Measurements from ENCODE around the gene PPP4R4.
A peak's percentile ranks its signal among the peaks of the same experiment; 100 is the strongest.

Gene PPP4R4

GRCh38 chr14:94180655-94181271, 6.6 kb downstream of the PPP4R4 start:
- in situ Hi-C loops (cut with MboI; ENCODE audit: low pct_unique_long_range_greater_than_20kb, low sequenced_read_pairs, unreplicated experiment): no loop called here

GRCh38 chr14:94181835-94182234, 7.7 kb downstream of the PPP4R4 start:
- in situ Hi-C loops (cut with MboI; ENCODE audit: low pct_unique_long_range_greater_than_20kb, low sequenced_read_pairs, unreplicated experiment): no loop called here
- TF ChIP-seq CTCF (IDR thresholded peaks at IDR 0.05; ENCODE audit: extremely low read depth, insufficient read depth, missing control alignments): no peak

More at GRCh38 chr14:94180655-94181271, 6.6 kb downstream of the PPP4R4 start:
- peak; percentile 44 for DNase-seq (ENCODE audit: low spot score)
- TF ChIP-seq CTCF (IDR thresholded peaks at IDR 0.05; ENCODE audit: extremely low read depth, insufficient read depth, missing control alignments): peak; percentile 56

GRCh38 chr14:94192536-94192935, 18.4 kb downstream of the PPP4R4 start:
- in situ Hi-C loops (cut with MboI; ENCODE audit: low pct_unique_long_range_greater_than_20kb, low sequenced_read_pairs, unreplicated experiment): no loop called here
- DNase-seq (ENCODE audit: low spot score): no peak
- no peak for TF ChIP-seq CTCF (IDR thresholded peaks at IDR 0.05; ENCODE audit: extremely low read depth, insufficient read depth, missing control alignments)

More at GRCh38 chr14:94181835-94182234, 7.7 kb downstream of the PPP4R4 start:
- DNase-seq (ENCODE audit: low spot score): no peak

GRCh38 chr14:94193776-94194175, 19.7 kb downstream of the PPP4R4 start:
- in situ Hi-C loops (cut with MboI; ENCODE audit: low pct_unique_long_range_greater_than_20kb, low sequenced_read_pairs, unreplicated experiment): no loop called here
- no peak for DNase-seq (ENCODE audit: low spot score)
- TF ChIP-seq CTCF (IDR thresholded peaks at IDR 0.05; ENCODE audit: extremely low read depth, insufficient read depth, missing control alignments): no peak

GRCh38 chr14:94196057-94196456, 21.9 kb downstream of the PPP4R4 start:
- in situ Hi-C loops (cut with MboI; ENCODE audit: low pct_unique_long_range_greater_than_20kb, low sequenced_read_pairs, unreplicated experiment): no loop called here
- TF ChIP-seq CTCF (IDR thresholded peaks at IDR 0.05; ENCODE audit: extremely low read depth, insufficient read depth, missing control alignments): no peak
- no peak for DNase-seq (ENCODE audit: low spot score)

GRCh38 chr14:94203473-94204210, 29.5 kb downstream of the PPP4R4 start:
- no peak for TF ChIP-seq CTCF (IDR thresholded peaks at IDR 0.05; ENCODE audit: extremely low read depth, insufficient read depth, missing control alignments)
- no peak for DNase-seq (ENCODE audit: low spot score)
- in situ Hi-C loops (cut with MboI; ENCODE audit: low pct_unique_long_range_greater_than_20kb, low sequenced_read_pairs, unreplicated experiment): no loop called here
